ENCODE results near the gene B3GNT7.
"Not testable (repeated sequence)": the region's sequence is repeated elsewhere in the genome, so short reads cannot be mapped to it uniquely, and the experiment has no call there.

Gene B3GNT7

GRCh38 chr2:231374771-231375170 lies 20.7 kb upstream of the B3GNT7 start:
- H3K4me3 ChIP-seq (ENCODE audit: low read length, poor library complexity, severe bottlenecking) = no peak overlapping the region
- H3K79me2 ChIP-seq (ENCODE audit: insufficient read depth, low read length) = no peaks in the 10 kb centered on the region
- no peaks in the 10 kb centered on the region for H3K9me3 ChIP-seq (ENCODE audit: insufficient read depth, low read depth, low read length)
- no peaks in the 10 kb centered on the region for H3K9me2 ChIP-seq (replicated peaks; ENCODE audit: low read depth, low read length)
- H3K4me1 ChIP-seq (ENCODE audit: insufficient read depth, low read length, poor library complexity, severe bottlenecking) = peaks cover 10% of the 10 kb centered on the region
- no peaks in the 10 kb centered on the region for H3F3A ChIP-seq (ENCODE audit: low read depth)
- TF ChIP-seq, protein P1, sequence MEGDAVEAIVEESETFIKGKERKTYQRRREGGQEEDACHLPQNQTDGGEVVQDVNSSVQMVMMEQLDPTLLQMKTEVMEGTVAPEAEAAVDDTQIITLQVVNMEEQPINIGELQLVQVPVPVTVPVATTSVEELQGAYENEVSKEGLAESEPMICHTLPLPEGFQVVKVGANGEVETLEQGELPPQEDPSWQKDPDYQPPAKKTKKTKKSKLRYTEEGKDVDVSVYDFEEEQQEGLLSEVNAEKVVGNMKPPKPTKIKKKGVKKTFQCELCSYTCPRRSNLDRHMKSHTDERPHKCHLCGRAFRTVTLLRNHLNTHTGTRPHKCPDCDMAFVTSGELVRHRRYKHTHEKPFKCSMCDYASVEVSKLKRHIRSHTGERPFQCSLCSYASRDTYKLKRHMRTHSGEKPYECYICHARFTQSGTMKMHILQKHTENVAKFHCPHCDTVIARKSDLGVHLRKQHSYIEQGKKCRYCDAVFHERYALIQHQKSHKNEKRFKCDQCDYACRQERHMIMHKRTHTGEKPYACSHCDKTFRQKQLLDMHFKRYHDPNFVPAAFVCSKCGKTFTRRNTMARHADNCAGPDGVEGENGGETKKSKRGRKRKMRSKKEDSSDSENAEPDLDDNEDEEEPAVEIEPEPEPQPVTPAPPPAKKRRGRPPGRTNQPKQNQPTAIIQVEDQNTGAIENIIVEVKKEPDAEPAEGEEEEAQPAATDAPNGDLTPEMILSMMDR (conservative IDR thresholded peaks at IDR 0.05; ENCODE audit: low read length) = no peak
- no peak for TF ChIP-seq EZH2phosphoT487 (IDR thresholded peaks at IDR 0.05; ENCODE audit: borderline replicate concordance)
- H3K27me3 ChIP-seq (ENCODE audit: insufficient read depth, low read length, poor library complexity, severe bottlenecking) = no peaks in the 10 kb centered on the region
- no peak overlapping the region for H3K9ac ChIP-seq (ENCODE audit: low read depth, low read length, poor library complexity, severe bottlenecking)
- H3K4me2 ChIP-seq (ENCODE audit: low read depth, low read length, poor library complexity, severe bottlenecking) = no peak overlapping the region
- H3K36me3 ChIP-seq (ENCODE audit: insufficient read depth, low read length) = no peaks in the 10 kb centered on the region
- no peak overlapping the region for H2AFZ ChIP-seq (ENCODE audit: low read length)
- no peaks in the 10 kb centered on the region for H4K20me1 ChIP-seq (ENCODE audit: insufficient read depth, low read length, poor library complexity, severe bottlenecking)

DNA sequence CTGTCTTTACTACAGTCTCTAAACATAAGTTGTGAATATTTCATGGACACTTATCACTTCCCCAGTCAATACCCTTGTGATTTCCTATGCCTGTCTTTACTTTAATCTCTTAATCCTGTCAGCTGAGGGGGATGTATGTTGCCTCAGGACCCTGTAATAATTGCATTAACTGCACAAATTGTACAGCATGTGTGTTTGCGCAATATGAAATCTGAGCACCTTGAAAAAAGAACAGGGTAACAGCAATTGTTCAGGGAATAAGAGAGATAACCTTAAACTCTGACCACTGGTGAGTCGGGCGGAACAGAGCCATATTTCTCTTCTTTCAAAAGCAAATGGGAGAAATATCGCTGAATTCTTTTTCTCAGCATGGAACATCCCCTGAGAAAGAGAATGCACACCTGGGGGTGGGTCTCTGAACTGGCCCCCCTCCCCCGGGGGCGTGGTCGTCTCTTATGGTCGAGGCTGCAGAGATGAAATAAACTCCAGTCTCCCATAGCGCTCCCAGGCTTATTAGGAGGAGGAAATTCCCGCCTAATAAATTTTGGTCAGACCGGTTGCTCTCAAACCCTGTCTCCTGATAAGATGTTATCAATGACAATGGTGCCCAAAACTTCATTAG lies 19.4 kb upstream of the B3GNT7 start:
- H2AFZ ChIP-seq (ENCODE audit: low read length); H3K9me3 ChIP-seq (ENCODE audit: insufficient read depth, low read depth, low read length); H3K9me2 ChIP-seq (replicated peaks; ENCODE audit: low read depth, low read length); H4K20me1 ChIP-seq (ENCODE audit: insufficient read depth, low read length, poor library complexity, severe bottlenecking); H3K4me1 ChIP-seq (ENCODE audit: insufficient read depth, low read length, poor library complexity, severe bottlenecking); H3K9ac ChIP-seq (ENCODE audit: low read depth, low read length, poor library complexity, severe bottlenecking); H3F3A ChIP-seq (ENCODE audit: low read depth); H3K4me3 ChIP-seq (ENCODE audit: low read length, poor library complexity, severe bottlenecking); H3K27me3 ChIP-seq (ENCODE audit: insufficient read depth, low read length, poor library complexity, severe bottlenecking); H3K36me3 ChIP-seq (ENCODE audit: insufficient read depth, low read length); H3K79me2 ChIP-seq (ENCODE audit: insufficient read depth, low read length); H3K4me2 ChIP-seq (ENCODE audit: low read depth, low read length, poor library complexity, severe bottlenecking): not testable (repeated sequence)

DNA sequence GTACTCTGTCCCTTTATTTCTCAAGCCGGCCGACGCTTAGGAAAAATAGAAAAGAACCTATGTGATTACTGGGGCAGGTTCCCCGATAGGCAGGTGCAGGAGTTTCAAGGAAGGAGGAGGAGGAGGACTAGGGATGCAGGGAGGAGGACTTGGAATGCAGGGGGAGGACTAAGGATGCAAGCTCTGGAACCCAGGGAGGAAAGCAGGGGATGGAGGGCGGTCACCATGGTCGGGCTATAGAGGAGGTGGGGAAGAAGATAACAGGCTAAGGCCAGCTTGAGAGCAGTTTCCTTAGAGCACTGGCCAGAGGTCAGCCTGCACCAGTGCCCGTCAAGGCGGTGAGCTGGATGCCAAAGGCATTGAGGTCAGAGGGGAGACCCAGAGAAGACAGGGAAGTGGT lies 18.7 kb upstream of the B3GNT7 start:
- peaks cover 10% of the 10 kb centered on the region for H3K4me1 ChIP-seq (ENCODE audit: insufficient read depth, low read length, poor library complexity, severe bottlenecking)
- no peaks in the 10 kb centered on the region for H3K9me2 ChIP-seq (replicated peaks; ENCODE audit: low read depth, low read length)
- no peaks in the 10 kb centered on the region for H3K36me3 ChIP-seq (ENCODE audit: insufficient read depth, low read length)
- no peak overlapping the region for H2AFZ ChIP-seq (ENCODE audit: low read length)
- H3K9me3 ChIP-seq (ENCODE audit: insufficient read depth, low read depth, low read length) = no peaks in the 10 kb centered on the region
- no peaks in the 10 kb centered on the region for H3K27me3 ChIP-seq (ENCODE audit: insufficient read depth, low read length, poor library complexity, severe bottlenecking)
- H3K4me2 ChIP-seq (ENCODE audit: low read depth, low read length, poor library complexity, severe bottlenecking) = no peak overlapping the region
- no peaks in the 10 kb centered on the region for H3F3A ChIP-seq (ENCODE audit: low read depth)
- no peak overlapping the region for H3K9ac ChIP-seq (ENCODE audit: low read depth, low read length, poor library complexity, severe bottlenecking)
- H3K79me2 ChIP-seq (ENCODE audit: insufficient read depth, low read length) = no peaks in the 10 kb centered on the region
- H3K4me3 ChIP-seq (ENCODE audit: low read length, poor library complexity, severe bottlenecking) = no peak overlapping the region
- no peaks in the 10 kb centered on the region for H4K20me1 ChIP-seq (ENCODE audit: insufficient read depth, low read length, poor library complexity, severe bottlenecking)
- TF ChIP-seq, protein P1 (conservative IDR thresholded peaks at IDR 0.05; ENCODE audit: low read length) = no peak

DNA sequence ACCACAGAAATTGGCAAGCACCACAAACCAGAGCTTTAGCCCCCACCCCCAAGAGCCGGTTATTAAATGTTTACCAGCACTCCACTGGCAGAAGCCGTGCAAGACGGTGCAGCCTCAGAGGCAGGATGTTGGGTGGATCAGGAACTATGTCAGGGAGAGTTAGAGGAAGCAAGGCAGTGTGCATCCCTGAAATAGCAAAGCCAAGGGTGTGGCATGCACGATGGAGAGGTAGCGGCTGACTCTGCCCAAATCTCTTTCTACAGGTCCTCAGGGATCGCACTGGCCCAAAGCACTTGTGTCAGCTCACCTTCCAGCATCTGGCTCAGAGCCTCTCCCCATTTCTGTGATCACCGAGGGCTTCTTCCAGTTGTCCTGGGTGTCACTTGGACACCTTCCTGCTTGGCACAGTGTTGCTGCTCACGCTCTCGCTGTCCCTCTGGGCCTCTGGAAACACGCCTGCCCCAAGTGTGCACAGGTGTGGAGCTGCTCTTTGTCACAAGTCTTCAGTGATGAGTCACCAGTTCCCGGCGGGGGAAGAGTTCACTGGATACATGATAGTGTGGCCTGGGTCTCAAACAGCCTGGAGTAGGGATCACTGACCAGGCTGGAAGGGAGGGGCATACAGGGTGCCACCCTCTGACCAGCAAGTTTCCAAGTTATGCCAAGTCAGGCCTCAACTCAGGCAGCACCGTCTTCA lies 17.3 kb upstream of the B3GNT7 start:
- TF ChIP-seq, protein P1 (conservative IDR thresholded peaks at IDR 0.05; ENCODE audit: low read length) = no peak
- TF ChIP-seq EZH2phosphoT487 (IDR thresholded peaks at IDR 0.05; ENCODE audit: borderline replicate concordance) = no peak
- Histone ChIP-seq H2AFZ (ENCODE audit: low read length) (no peak overlapping the region), H3F3A (ENCODE audit: low read depth) (no peaks in the 10 kb centered on the region), H3K79me2 (ENCODE audit: insufficient read depth, low read length) (no peaks in the 10 kb centered on the region), H3K9me3 (ENCODE audit: insufficient read depth, low read depth, low read length) (no peaks in the 10 kb centered on the region), H3K27me3 (ENCODE audit: insufficient read depth, low read length, poor library complexity, severe bottlenecking) (no peaks in the 10 kb centered on the region), H3K36me3 (ENCODE audit: insufficient read depth, low read length) (no peaks in the 10 kb centered on the region), H3K4me3 (ENCODE audit: low read length, poor library complexity, severe bottlenecking) (no peak overlapping the region), H3K9ac (ENCODE audit: low read depth, low read length, poor library complexity, severe bottlenecking) (no peak overlapping the region), H3K9me2 (replicated peaks; ENCODE audit: low read depth, low read length) (no peaks in the 10 kb centered on the region), H3K4me1 (ENCODE audit: insufficient read depth, low read length, poor library complexity, severe bottlenecking) (peaks cover 22% of the 10 kb centered on the region), H4K20me1 (ENCODE audit: insufficient read depth, low read length, poor library complexity, severe bottlenecking) (no peaks in the 10 kb centered on the region), H3K4me2 (ENCODE audit: low read depth, low read length, poor library complexity, severe bottlenecking) (no peak overlapping the region)

Measured in Loucy (cell line).